NCI-H187 treated with DMSO at 0.1 percent for 48 hours (cell line): Measurements from ENCODE around the gene BCL2L15.
"Not testable (repeated sequence)": the region's sequence is repeated elsewhere in the genome, so short reads cannot be mapped to it uniquely, and the experiment has no call there.

ENCODE experiments used
- DNase-seq: peaks from one replicate; lab custom pipeline; 2025; lab: John Stamatoyannopoulos, UW

Gene BCL2L15

GRCh38 chr1:113870778-113871177 is 16.6 kb downstream of the BCL2L15 start:
- no peak for DNase-seq

GRCh38 chr1:113868387-113869083 is 18.8 kb downstream of the BCL2L15 start:
- no peak for DNase-seq

GRCh38 chr1:113861641-113862040 is 25.7 kb downstream of the BCL2L15 start:
- no peak for DNase-seq

GRCh38 chr1:113860891-113861290 is 26.5 kb downstream of the BCL2L15 start:
- DNase-seq, result no peak

- no peak for DNase-seq
Measured at GRCh38 chr1:113859478-113860175, 27.8 kb downstream of the BCL2L15 start.

- DNase-seq, result no peak
Measured at GRCh38 chr1:113858982-113859381, 28.4 kb downstream of the BCL2L15 start.

- DNase-seq, result no peak
Measured at GRCh38 chr1:113858418-113858817, 29.0 kb downstream of the BCL2L15 start.

GRCh38 chr1:113857776-113858175 is 29.6 kb downstream of the BCL2L15 start:
- DNase-seq, result no peak

GRCh38 chr1:113856401-113856790 is 31.0 kb downstream of the BCL2L15 start:
- DNase-seq, result no peak

- DNase-seq, result no peak
Measured at GRCh38 chr1:113855630-113856400, 31.6 kb downstream of the BCL2L15 start.

GRCh38 chr1:113854234-113854633 is 33.1 kb downstream of the BCL2L15 start:
- no peak for DNase-seq

GRCh38 chr1:113852694-113853093 is 34.7 kb downstream of the BCL2L15 start:
- not testable (repeated sequence) for DNase-seq

GRCh38 chr1:113850127-113850796 is 37.1 kb downstream of the BCL2L15 start:
- DNase-seq, result no peak

- DNase-seq, result no peak
Measured at GRCh38 chr1:113849072-113849471, 38.3 kb downstream of the BCL2L15 start.

GRCh38 chr1:113846391-113847035 is 40.9 kb downstream of the BCL2L15 start:
- no peak for DNase-seq

GRCh38 chr1:113836534-113836933 is 50.8 kb downstream of the BCL2L15 start:
- no peak for DNase-seq

GRCh38 chr1:113835686-113836290 is 51.6 kb downstream of the BCL2L15 start:
- DNase-seq, result no peak

GRCh38 chr1:113834716-113835115 is 52.7 kb downstream of the BCL2L15 start:
- no peak for DNase-seq
